Immature natural killer cell (primary cell): ENCODE results near the gene GEMIN7. TPM values are rescaled to one million over a fixed set of nuclear protein-coding genes. Genes with fewer than 3 reads are reported as not detected.
"Not testable (repeated sequence)": the region's sequence is repeated elsewhere in the genome, so short reads cannot be mapped to it uniquely, and the experiment has no call there.

ENCODE experiments used
- DNase-seq, 3 donors: peaks; one replicate each; pipeline ENCODE4 v3.0.0; 2022; ENCODE audit warnings: mixed read lengths in 1 of 3
- H3K27ac Mint-ChIP-seq, 6 donors: one replicate each; pipeline ENCODE4 v1.8.0; 2020; ENCODE audit warnings: mixed read lengths in 6 of 6, mild to moderate bottlenecking in 5 of 6, inconsistent platforms in 4 of 6, moderate library complexity in 3 of 6
- H3K27me3 Mint-ChIP-seq, 3 donors: one replicate each; pipeline ENCODE4 v1.8.0; 2020 to 2021; ENCODE audit warnings: low read depth in 3 of 3, mild to moderate bottlenecking in 3 of 3, mixed read lengths in 3 of 3, moderate library complexity in 3 of 3, inconsistent platforms in 1 of 3
- H3K36me3 Mint-ChIP-seq, 3 donors: one replicate each; pipeline ENCODE4 v1.8.0; 2020; ENCODE audit warnings: mixed read lengths in 3 of 3, inconsistent platforms in 2 of 3, mild to moderate bottlenecking in 2 of 3
- H3K4me1 Mint-ChIP-seq, 2 donors: one replicate each; pipeline ENCODE4 v1.8.0; 2020; ENCODE audit warnings: inconsistent platforms in 2 of 2, mild to moderate bottlenecking in 2 of 2, mixed read lengths in 2 of 2, moderate library complexity in 1 of 2
- H3K4me3 Mint-ChIP-seq, 5 donors: one replicate each; pipeline ENCODE4 v1.8.0; 2020; ENCODE audit warnings: mild to moderate bottlenecking in 5 of 5, mixed read lengths in 5 of 5, inconsistent platforms in 3 of 5, moderate library complexity in 3 of 5
- H3K9me3 Mint-ChIP-seq, 6 donors: one replicate each; pipeline ENCODE4 v1.8.0; 2020; ENCODE audit warnings: mild to moderate bottlenecking in 6 of 6, mixed read lengths in 6 of 6, inconsistent platforms in 4 of 6, moderate library complexity in 3 of 6
- polyA plus RNA-seq, 3 donors: library from polyadenylated mRNA; unstranded; fragments of 300-500 nt; fragmentation: Illumina TruSeq; gene quantifications; one replicate each; pipeline ENCODE4 v1.2.3, GENCODE V29; 2021

Gene GEMIN7
- polyA plus RNA-seq, 3 donors from 2014 or later = 120 to 130 (median 123) TPM

DNA sequence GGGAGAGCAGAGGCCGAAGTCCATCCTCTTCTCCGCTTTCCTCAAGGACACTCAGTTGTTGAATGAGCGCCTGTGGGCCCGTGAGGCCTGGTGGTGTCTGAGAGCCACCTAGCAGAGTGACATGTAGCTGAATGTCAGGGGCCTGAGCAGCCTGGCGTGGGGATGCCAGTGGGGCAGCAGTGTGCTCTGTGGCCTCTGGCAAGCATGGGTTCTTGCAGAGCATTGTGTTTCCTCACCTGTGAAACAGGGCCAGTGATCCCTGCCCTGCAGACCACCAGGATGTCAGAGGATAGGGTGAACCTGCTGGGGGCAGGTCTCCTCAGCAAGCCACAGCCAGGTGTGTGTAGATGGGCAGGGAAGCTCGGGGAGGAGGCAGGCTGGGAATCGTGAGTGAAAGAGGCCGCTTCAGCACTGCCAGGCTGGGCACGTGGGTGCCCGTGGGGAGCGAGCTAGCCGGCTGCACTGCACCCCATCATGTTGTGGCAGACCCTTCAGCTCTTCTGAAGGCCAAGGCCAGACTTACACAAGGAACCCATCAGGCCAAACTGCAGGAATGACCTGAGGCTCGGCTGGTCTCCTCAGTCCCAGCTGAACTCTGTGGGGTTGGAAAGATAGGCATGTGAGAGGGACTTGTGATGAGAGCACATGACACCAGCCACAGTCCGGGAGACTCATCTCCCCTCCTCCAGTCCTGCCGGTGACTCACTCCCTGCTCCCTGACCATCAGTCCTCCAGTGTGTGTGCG is 18.9 kb downstream of the GEMIN7 start:
- H3K4me1 Mint-ChIP-seq = peaks cover 62 to 66% of the 10 kb centered on the region in 2 donors
- no peaks in the 10 kb centered on the region for H3K9me3 Mint-ChIP-seq
- H3K4me3 Mint-ChIP-seq = no peak overlapping the region
- peak overlapping the region in 2 of 6 donors; percentile 12 to 64 for H3K27ac Mint-ChIP-seq
- no peak for DNase-seq
- peaks cover 0 to under 1% (median under 1%) of the 10 kb centered on the region in 3 donors for H3K27me3 Mint-ChIP-seq
- no peaks in the 10 kb centered on the region for H3K36me3 Mint-ChIP-seq

DNA sequence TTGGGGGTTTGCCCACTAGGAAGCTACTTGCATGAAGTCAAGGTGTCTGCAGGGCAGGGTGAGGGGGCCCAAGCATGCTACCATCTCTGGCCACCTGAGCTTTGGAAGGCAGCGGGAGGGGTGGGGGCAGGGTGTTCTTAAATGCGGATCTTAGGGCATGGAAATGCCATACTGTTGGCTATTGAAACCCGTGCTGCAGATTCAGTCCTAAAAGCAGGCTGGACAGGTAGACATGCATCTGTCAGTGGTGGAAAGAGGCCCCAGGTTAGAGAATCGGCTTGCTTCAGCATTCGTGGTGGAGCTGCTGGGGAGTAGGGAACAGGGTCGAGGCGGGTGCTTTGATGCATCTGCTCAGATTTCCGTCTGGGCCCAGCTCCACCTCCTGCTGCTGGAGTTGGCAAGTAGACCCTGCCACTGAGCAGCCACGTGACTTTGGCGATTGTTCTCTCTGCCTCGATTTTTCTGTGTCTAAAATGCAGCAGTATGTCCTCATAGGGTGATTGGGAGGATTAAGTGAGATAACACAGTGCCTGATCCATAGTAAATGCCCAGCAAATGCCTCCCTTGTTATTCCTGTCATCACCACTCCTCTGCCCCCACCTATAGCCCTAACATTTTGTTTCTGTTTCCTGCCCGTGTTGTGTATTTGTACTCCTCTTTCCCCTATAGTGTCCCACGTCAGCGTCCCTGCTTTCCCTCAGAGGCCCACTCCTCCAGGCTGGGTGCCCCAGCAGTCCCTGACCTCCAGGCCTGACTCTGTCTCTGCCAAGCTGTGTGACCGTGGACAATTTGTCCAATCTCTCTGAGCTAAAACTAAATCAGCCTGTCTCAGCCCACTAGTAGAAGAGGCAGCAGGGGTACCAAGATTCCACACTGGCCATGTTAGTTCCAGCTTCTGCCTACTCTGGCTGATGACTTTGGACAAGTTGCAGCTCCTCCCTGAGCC is 19.7 kb downstream of the GEMIN7 start:
- no peaks in the 10 kb centered on the region for H3K27me3 Mint-ChIP-seq
- H3K9me3 Mint-ChIP-seq = no peaks in the 10 kb centered on the region
- H3K4me1 Mint-ChIP-seq = peaks cover 65% of the 10 kb centered on the region in 2 donors
- no peak for DNase-seq
- H3K27ac Mint-ChIP-seq = peak overlapping the region in 3 of 6 donors; percentile 11 to 59 (median 12)
- no peaks in the 10 kb centered on the region for H3K36me3 Mint-ChIP-seq
- no peak overlapping the region for H3K4me3 Mint-ChIP-seq

DNA sequence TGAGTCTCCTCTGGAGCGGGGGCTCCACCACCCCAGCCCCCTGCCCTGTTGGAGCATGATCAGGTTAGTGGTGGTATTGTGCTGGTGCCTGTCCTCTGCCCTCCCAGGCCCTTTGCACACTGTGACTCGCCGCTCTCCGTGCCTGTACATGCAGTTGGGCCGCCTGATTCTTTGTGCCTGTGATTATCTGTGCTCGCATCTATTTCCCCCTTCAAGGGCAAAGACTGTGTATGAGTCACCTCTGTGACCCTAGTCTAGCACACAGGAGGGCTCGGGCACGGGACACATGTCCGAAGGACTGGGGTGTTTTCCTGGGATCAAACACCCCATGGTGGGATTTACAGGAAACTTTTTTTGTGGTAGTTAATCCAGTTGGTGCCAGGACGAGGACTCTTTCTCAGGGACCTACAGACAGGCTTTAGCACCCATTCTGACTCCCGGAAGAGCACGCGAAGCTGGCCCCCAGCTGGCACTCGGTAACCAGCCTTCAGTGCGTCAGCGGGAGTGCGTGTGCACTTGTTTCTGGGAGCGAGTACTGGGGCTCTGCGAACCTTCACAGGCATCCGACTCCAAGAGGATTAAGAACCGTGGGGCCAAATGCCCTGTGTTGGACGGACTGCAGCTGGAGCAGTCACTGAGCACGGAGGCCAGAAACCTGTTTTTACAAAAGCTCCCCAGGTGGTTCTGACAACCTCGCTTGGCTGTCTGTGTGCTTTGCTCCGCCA is 20.6 kb downstream of the GEMIN7 start:
- no peaks in the 10 kb centered on the region for H3K9me3 Mint-ChIP-seq
- DNase-seq = no peak
- H3K4me3 Mint-ChIP-seq = no peak overlapping the region
- no peaks in the 10 kb centered on the region for H3K36me3 Mint-ChIP-seq
- H3K27ac Mint-ChIP-seq = peak overlapping the region in 2 of 6 donors; percentile 24 to 59
- H3K27me3 Mint-ChIP-seq = no peaks in the 10 kb centered on the region
- H3K4me1 Mint-ChIP-seq = peaks cover 65% of the 10 kb centered on the region in 2 donors

DNA sequence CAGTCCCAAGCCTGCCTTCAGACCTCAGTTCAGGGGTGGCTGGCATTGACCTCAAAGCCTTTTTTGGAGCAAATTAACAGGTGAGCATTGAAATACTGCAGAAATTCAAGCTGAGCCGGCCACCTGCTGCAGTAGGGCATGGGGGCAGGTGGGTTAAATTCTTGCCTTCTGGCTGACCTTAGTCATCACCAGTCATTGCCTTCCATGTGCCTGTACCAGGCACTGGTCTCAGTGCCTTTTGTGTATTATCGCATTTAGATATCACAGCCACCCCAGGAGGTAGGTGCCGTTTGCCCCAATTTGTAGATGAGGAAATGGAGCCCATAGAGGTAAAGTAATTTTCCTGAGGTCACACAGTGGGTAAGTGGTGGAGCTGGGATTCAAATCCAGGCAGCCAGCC is 21.1 kb downstream of the GEMIN7 start:
- no peak for DNase-seq
- peaks cover 64 to 66% of the 10 kb centered on the region in 2 donors for H3K4me1 Mint-ChIP-seq
- H3K36me3 Mint-ChIP-seq = no peaks in the 10 kb centered on the region
- H3K27ac Mint-ChIP-seq = peak overlapping the region in 2 of 6 donors; percentile 29 to 31
- H3K9me3 Mint-ChIP-seq = no peaks in the 10 kb centered on the region
- H3K27me3 Mint-ChIP-seq = no peaks in the 10 kb centered on the region
- no peak overlapping the region for H3K4me3 Mint-ChIP-seq

DNA sequence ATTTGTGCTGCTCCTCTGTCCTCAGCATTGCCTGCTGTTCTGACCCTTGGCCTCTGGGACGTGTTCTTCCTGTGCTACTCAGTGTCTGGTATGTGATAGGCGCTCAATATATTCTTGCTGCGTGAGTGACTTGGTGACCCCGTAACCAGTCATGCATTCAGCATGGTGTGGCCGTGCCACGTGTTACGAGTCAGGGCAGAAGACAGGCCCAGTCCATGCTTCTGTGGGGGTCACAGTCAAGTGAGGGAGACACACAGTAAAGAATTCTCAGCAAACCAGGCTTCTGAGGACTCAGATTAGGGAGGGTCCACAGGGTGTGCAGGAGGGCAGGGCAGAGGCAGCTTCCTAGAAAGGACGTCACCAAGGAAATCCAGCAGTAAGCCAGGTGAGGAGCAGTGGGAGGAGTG is 21.8 kb downstream of the GEMIN7 start:
- Mint-ChIP-seq H3K9me3 (no peaks in the 10 kb centered on the region), H3K27me3 (no peaks in the 10 kb centered on the region), H3K4me1 (peaks cover 66 to 69% of the 10 kb centered on the region in 2 donors), H3K27ac (peak overlapping the region in 4 of 6 donors; percentile 20 to 78 (median 40)), H3K4me3 (no peak overlapping the region), H3K36me3 (no peaks in the 10 kb centered on the region)
- no peak for DNase-seq

DNA sequence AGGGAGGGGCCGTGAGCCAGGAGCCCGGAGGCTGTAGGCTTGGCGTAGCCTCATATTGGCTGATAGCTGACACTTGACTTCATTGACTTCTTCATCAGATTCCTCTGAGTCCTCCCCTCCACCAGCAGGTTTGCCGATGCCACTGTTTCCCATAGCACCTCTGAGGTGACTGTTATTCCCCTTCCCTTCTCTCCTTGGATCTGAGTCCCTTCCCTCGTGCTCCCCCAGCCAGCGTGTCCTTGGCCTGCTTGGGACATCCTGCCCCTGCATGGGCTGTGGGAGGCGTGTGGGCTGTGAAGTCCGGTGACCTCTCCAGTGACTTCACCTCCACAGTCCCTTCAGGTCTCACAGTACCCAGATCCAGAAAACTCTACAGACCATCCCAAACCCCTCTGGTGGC is 22.7 kb downstream of the GEMIN7 start:
- peak overlapping the region in 1 of 6 donors; percentile 45 for H3K27ac Mint-ChIP-seq
- no peak for DNase-seq
- H3K36me3 Mint-ChIP-seq = no peaks in the 10 kb centered on the region
- peaks cover 56 to 62% of the 10 kb centered on the region in 2 donors for H3K4me1 Mint-ChIP-seq
- H3K27me3 Mint-ChIP-seq = no peaks in the 10 kb centered on the region
- no peak overlapping the region for H3K4me3 Mint-ChIP-seq
- H3K9me3 Mint-ChIP-seq = no peaks in the 10 kb centered on the region

DNA sequence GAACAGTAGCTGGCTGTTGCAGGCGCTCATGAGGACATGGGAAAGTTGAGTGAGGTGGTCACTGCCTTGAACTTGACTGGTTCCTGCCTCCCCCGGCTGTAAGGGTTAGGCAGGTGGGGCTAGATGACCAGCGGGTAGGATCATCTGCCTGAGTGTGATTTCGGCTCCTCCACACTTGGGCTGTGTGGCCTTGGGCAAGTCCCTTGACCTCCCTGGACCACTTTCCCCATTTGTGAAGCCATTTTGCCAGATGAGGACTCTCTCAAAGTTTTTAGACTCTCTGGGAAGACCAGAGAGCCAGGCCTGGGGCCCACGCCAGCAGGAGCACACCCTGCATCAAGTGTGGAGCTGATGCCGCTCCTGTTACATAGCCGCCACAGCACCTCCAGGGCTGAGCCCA is 23.4 kb downstream of the GEMIN7 start:
- H3K27me3 Mint-ChIP-seq = no peaks in the 10 kb centered on the region
- no peaks in the 10 kb centered on the region for H3K9me3 Mint-ChIP-seq
- no peak for DNase-seq
- peak overlapping the region in 3 of 6 donors; percentile 85 to 93 (median 86) for H3K27ac Mint-ChIP-seq
- no peak overlapping the region for H3K4me3 Mint-ChIP-seq
- no peaks in the 10 kb centered on the region for H3K36me3 Mint-ChIP-seq
- H3K4me1 Mint-ChIP-seq = peaks cover 54 to 57% of the 10 kb centered on the region in 2 donors

DNA sequence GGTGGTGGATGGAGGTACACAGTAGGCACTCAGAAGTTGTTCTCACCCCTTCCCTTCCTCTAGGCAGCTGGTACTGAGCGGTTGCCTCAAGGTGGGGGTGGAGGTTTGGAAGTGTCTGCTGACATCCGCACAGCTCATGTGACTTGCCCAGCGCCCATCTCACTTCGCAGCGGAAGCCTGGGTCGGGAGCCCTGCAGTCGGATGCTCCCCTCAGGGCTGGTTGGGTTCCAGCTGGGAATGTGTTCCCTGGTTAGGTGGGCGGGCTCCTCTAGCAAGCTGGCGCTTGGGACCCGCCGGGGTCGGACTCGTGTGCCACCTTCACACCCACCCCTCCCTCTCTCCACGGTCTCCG is 24.1 kb downstream of the GEMIN7 start:
- Mint-ChIP-seq H3K4me1 (peaks cover 53 to 58% of the 10 kb centered on the region in 2 donors), H3K27me3 (no peaks in the 10 kb centered on the region), H3K36me3 (no peaks in the 10 kb centered on the region), H3K4me3 (peak overlapping the region in 4 of 5 donors; percentile 54 to 65 (median 58)), H3K27ac (peak overlapping the region in 5 of 6 donors; percentile 85 to 93 (median 86)), H3K9me3 (no peaks in the 10 kb centered on the region)
- DNase-seq = peak; percentile 43 to 53 (median 47)

DNA sequence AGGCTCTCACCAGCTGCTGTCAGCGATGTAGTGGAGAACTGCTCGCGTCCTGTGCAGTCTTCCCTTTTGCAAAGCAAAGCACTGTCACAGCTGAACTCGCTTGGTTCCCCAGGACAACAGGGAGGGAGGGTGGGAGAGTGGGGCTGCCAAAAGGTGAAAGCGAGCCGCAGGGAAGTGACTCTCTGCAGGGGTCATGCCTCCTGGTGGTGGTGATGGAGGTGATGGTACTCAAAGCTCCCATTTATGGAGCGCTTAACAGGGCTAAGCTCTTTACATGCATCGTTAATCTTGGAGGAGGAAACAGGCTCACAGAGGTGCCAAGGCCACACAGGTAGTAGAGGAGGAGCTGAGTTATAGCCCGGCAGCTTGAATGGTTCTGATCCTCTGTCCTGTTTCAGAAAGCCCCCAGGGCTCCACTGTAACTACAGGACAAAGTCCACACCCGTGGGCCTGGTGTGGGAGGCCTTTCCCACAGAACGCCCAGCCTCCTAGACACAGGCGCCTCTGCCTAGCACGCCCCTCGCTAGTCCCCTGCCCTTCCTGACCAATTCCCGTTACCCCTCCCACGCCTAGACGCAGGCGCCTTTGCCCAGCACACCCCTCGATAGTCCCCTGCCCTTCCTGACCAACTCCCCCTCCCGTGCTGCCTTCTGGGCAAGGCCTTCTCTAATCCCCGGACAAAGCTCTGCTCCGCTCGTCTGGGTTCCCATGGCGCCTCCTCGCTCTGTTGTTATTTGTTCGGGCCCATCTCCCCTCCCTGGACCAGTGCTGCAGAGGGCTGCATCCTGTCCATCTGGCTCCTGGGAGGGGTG is 24.7 kb downstream of the GEMIN7 start:
- Mint-ChIP-seq H3K27ac (peak overlapping the region in 5 of 6 donors; percentile 72 to 93 (median 86)), H3K27me3 (peaks cover 0 to 2% (median 0%) of the 10 kb centered on the region in 3 donors), H3K4me3 (peak overlapping the region; percentile 43 to 69 (median 59)), H3K4me1 (peaks cover 47 to 55% of the 10 kb centered on the region in 2 donors), H3K36me3 (no peaks in the 10 kb centered on the region), H3K9me3 (no peaks in the 10 kb centered on the region)
- no peak for DNase-seq

DNA sequence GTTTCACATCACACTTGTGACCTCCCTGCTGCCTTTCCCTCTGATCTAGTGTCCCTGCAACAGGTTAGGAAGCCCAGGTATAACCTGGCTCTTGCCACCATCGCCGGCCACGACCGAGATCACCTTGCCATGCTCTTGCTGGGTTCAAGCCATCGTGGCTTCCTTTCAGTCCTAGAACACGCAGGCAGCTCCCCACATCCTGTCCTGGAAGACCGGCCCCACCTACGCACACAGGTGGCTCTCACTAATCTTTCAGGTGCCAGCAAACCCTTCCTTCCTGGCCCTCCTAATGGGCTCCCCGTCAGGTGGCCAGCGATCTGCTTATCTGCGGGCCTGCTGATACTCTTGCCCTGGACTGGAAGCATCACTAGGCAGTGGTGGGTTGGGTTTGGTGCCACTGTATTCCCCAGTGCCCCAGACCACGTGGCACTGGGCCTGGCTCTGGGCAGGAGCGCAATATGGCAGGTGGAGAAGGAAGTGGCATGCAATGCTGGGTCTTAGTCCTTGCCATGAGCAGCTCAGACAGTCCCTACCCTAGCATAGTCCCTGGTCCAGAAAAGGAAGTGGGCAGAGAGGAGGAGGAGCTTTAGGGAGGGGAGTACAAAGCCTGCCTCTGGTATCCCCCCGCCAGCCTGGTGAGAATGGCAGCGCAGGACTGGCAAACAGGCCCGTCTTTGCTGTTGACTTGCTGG is 25.7 kb downstream of the GEMIN7 start:
- Mint-ChIP-seq H3K4me1 (peaks cover 43 to 45% of the 10 kb centered on the region in 2 donors), H3K27me3 (peaks cover 0 to 2% (median 0%) of the 10 kb centered on the region in 3 donors), H3K4me3 (peak overlapping the region; percentile 33 to 51 (median 38)), H3K27ac (peak overlapping the region in 5 of 6 donors; percentile 72 to 86 (median 84)), H3K9me3 (no peaks in the 10 kb centered on the region), H3K36me3 (no peaks in the 10 kb centered on the region)
- DNase-seq = no peak

DNA sequence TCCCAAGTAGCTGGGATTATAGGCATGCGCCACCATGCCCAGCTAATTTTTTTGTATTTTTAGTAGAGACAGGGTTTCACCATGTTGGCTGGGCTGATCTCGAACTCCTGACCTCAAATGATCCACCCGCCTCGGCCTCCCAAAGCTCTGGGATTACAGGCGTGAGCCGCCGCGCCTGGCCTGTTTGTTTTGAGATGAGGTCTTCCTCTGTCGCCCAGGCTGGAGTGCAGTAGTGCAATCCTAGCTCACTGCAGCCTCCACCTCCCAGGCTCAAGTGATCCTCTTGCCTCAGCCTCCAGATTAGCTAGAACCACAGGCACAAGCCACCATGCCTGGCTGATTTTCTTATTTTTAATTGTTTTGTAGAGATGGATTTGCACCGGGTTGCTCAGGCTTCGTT is 27.3 kb downstream of the GEMIN7 start:
- H3K27ac Mint-ChIP-seq, H3K36me3 Mint-ChIP-seq, DNase-seq, H3K9me3 Mint-ChIP-seq, H3K27me3 Mint-ChIP-seq, H3K4me3 Mint-ChIP-seq: not testable (repeated sequence)
- peaks cover 35 to 39% of the 10 kb centered on the region in 2 donors for H3K4me1 Mint-ChIP-seq

DNA sequence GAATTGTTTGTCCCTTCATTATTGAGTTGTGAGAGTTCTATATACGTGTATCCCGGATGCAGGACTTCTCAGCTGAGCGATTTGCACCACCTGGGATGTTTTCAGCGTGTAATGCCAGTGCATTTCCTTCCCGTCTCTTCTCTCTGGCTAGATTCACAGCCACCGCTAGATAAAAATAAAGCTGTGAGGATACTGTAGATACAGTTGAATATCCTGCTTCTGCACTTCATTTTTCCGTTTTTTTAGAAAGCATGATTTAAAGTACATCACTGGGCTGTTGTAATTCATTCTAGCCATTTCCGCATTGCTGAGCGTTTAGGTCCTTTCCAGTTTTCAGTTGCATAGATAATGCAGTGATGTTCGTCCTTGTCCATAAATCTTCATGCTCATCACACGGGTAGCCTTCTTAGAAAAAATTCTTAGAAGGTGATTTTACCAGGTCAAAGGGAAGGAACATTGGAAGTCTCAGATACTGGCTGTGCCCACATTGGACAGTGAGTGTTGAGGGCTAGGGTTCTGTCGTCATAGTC is 28.6 kb downstream of the GEMIN7 start:
- Mint-ChIP-seq H3K9me3 (no peaks in the 10 kb centered on the region), H3K4me3 (no peak overlapping the region), H3K36me3 (no peaks in the 10 kb centered on the region), H3K27me3 (peaks cover 0 to 2% (median 0%) of the 10 kb centered on the region in 3 donors), H3K4me1 (peaks cover 33 to 35% of the 10 kb centered on the region in 2 donors), H3K27ac (peak overlapping the region in 1 of 6 donors; percentile 34)
- no peak for DNase-seq
